Gastroesophageal sphincter (tissue), 4 donors: ENCODE data around the gene CSNK1G3. TPM values are rescaled to one million over a fixed set of nuclear protein-coding genes. Genes with fewer than 3 reads are reported as not detected.
"Not testable (repeated sequence)": the region's sequence is repeated elsewhere in the genome, so short reads cannot be mapped to it uniquely, and the experiment has no call there.

Experiments used
- ATAC-seq: fragments of 150-250 bp; one replicate; pipeline ENCODE4 v1.9.1; 2016; ENCODE audit warnings: mild to moderate bottlenecking, moderate library complexity
- H3K27ac ChIP-seq, 4 donors: fragments of 200-600 bp; sonication (generic) in 3 of 4; 1 replicate in 3 of 4; 2 replicates in 1 of 4; pipeline ENCODE4 v1.5.1; 2016 to 2019
- H3K27me3 ChIP-seq: fragments of 200-600 bp; sonication (generic); one replicate; pipeline ENCODE4 v1.5.1; 2019
- H3K36me3 ChIP-seq, 2 donors: fragments of 200-600 bp; sonication (generic); one replicate each; pipeline ENCODE4 v1.5.1; 2019; ENCODE audit warnings: control low read depth in 1 of 2
- H3K4me1 ChIP-seq, 3 donors: fragments of 200-600 bp; sonication (generic); 1 replicate in 2 of 3; 2 replicates in 1 of 3; pipeline ENCODE4 v1.5.1; 2016 to 2019; ENCODE audit warnings: control low read depth in 2 of 3
- H3K4me3 ChIP-seq, 2 donors: fragments of 200-600 bp; sonication (generic); one replicate each; pipeline ENCODE4 v1.5.1; 2019; ENCODE audit warnings: mild to moderate bottlenecking in 1 of 2, moderate library complexity in 1 of 2
- H3K9me3 ChIP-seq, 3 donors: fragments of 200-600 bp; sonication (generic); one replicate each; pipeline ENCODE4 v1.5.1; 2017 to 2019; ENCODE audit warnings: control low read depth in 2 of 3
- CTCF ChIP-seq, 4 experiments: fragments of 200-600 bp in 2 of 4; fragments of 450-650 bp in 2 of 4; sonication (generic) in 1 of 4; IDR thresholded peaks; one replicate each; pipeline ENCODE4 v1.5.1; 2017 to 2019; ENCODE audit warnings: antibody characterized with exemption in 4 of 4, mild to moderate bottlenecking in 2 of 4, moderate library complexity in 2 of 4
- EP300 ChIP-seq: sonication (generic); formaldehyde crosslinking; IDR thresholded peaks from one replicate; pipeline ENCODE4 v1.6.1; 2017; ENCODE audit warnings: antibody characterized with exemption, mild to moderate bottlenecking
- POLR2A ChIP-seq, 2 donors: fragments of 450-650 bp; IDR thresholded peaks; one replicate each; pipeline ENCODE4 v1.6.1; 2017; ENCODE audit warnings: antibody characterized with exemption in 2 of 2, mild to moderate bottlenecking in 2 of 2, moderate library complexity in 1 of 2
- POLR2AphosphoS5 ChIP-seq: sonication (generic); formaldehyde crosslinking; IDR thresholded peaks from one replicate; pipeline ENCODE4 v1.6.1; 2017; ENCODE audit warnings: antibody characterized with exemption
- WGBS, 2 donors: methylation state at CpG; one replicate each; pipeline ENCODE4 v1.1.5; 2018; ENCODE audit warnings: low coverage in 1 of 2; 5-methylcytosine and 5-hydroxymethylcytosine counted together
- total RNA-seq, 4 donors: library from RNA; depleted of rRNA; stranded (reverse); fragments of >200 nt; gene quantifications; one replicate each; pipeline ENCODE4 v1.1.0, GENCODE V29; 2016

Gene CSNK1G3
- total RNA-seq, 4 donors from 2014 or later = 42.8 to 65.0 (median 55.6) TPM

DNA sequence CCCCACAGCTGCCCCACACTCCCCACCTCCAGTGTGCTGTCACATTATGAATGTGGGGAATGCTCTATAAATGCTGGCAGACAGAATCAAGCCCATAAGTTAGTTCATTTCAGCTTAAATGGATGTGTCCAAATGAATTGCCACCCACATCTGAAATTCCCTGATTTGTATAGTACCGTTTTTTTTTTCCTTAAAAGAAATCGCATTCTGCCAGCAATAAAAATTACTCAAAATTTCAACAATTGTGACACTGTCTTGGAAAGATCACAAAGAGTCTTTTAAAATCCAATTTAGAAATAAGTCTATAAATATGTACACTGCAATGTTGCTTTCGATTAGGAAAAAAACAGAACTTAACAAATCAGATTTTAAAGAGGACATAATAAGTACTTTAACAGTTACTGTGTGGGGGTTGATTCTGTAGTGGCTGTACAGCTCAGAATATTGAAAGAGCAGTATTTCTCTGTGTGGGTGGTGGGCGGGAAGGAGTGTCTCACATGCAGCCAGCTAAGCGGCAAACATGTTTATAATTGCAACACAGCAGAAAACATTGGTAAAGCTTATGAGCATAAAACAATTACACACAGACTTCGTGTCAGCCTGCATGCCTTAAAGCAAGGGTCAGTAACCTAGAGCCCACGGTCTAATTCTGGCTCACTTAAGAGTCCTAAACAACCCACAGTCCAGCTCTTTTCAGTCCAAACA, 24.9 kb upstream of the CSNK1G3 start:
- WGBS, 2 donors = 32 to 38% methylated on average over 5 to 7 of the region's 7 CpGs
- no peak overlapping the region for H3K4me3 ChIP-seq
- no peaks in the 10 kb centered on the region for H3K36me3 ChIP-seq
- H3K27ac ChIP-seq = no peak overlapping the region
- TF ChIP-seq EP300 (no peak), POLR2AphosphoS5 (no peak), POLR2A (IDR thresholded peaks at IDR 0.05) (no peak), CTCF (IDR thresholded peaks at IDR 0.05) (no peak)
- H3K9me3 ChIP-seq = no peaks in the 10 kb centered on the region
- no peaks in the 10 kb centered on the region for H3K27me3 ChIP-seq
- ATAC-seq = no peak
- peaks cover 0 to 6% (median 0%) of the 10 kb centered on the region in 3 donors for H3K4me1 ChIP-seq

- WGBS, 2 donors = 86 to 90% methylated on average over 5 of the region's 5 CpGs
- no peak for ATAC-seq
- H3K9me3 ChIP-seq = no peaks in the 10 kb centered on the region
- no peak overlapping the region for H3K4me3 ChIP-seq
- peaks cover 0 to 6% (median 0%) of the 10 kb centered on the region in 3 donors for H3K4me1 ChIP-seq
- H3K27me3 ChIP-seq = no peaks in the 10 kb centered on the region
- H3K36me3 ChIP-seq = no peaks in the 10 kb centered on the region
- no peak for TF ChIP-seq EP300
- TF ChIP-seq CTCF (IDR thresholded peaks at IDR 0.05) = no peak
- no peak for TF ChIP-seq POLR2A (IDR thresholded peaks at IDR 0.05)
- no peak for TF ChIP-seq POLR2AphosphoS5
- H3K27ac ChIP-seq = no peak overlapping the region
These were observed 21.0 kb upstream of the CSNK1G3 start for GRCh38 chr5:123490974-123491373.

GRCh38 chr5:123495211-123495610, 16.8 kb upstream of the CSNK1G3 start:
- WGBS, 2 donors = 92 to 100% methylated on average over 1 to 2 of the region's 2 CpGs
- H3K4me1 ChIP-seq, ATAC-seq, H3K36me3 ChIP-seq, H3K27ac ChIP-seq, H3K27me3 ChIP-seq, H3K4me3 ChIP-seq, H3K9me3 ChIP-seq: not testable (repeated sequence)

GRCh38 chr5:123496892-123497291, 15.1 kb upstream of the CSNK1G3 start:
- no peak for ATAC-seq
- no peaks in the 10 kb centered on the region for H3K27me3 ChIP-seq
- WGBS, 2 donors = 51 to 92% methylated on average over 3 of the region's 3 CpGs
- H3K36me3 ChIP-seq = no peaks in the 10 kb centered on the region
- no peak overlapping the region for H3K4me3 ChIP-seq
- no peaks in the 10 kb centered on the region for H3K9me3 ChIP-seq
- TF ChIP-seq POLR2A (IDR thresholded peaks at IDR 0.05) = no peak
- TF ChIP-seq CTCF (IDR thresholded peaks at IDR 0.05) = no peak
- TF ChIP-seq EP300 = no peak
- no peak for TF ChIP-seq POLR2AphosphoS5
- H3K4me1 ChIP-seq = no peaks in the 10 kb centered on the region
- H3K27ac ChIP-seq = no peak overlapping the region

GRCh38 chr5:123500471-123500870, 11.5 kb upstream of the CSNK1G3 start:
- no peaks in the 10 kb centered on the region for H3K27me3 ChIP-seq
- no peak for TF ChIP-seq POLR2A (IDR thresholded peaks at IDR 0.05)
- H3K36me3 ChIP-seq = no peaks in the 10 kb centered on the region
- no peaks in the 10 kb centered on the region for H3K9me3 ChIP-seq
- ATAC-seq = no peak
- WGBS, 2 donors = 82 to 88% methylated on average over 4 of the region's 4 CpGs
- no peaks in the 10 kb centered on the region for H3K4me1 ChIP-seq
- H3K4me3 ChIP-seq = no peak overlapping the region
- no peak overlapping the region for H3K27ac ChIP-seq

DNA sequence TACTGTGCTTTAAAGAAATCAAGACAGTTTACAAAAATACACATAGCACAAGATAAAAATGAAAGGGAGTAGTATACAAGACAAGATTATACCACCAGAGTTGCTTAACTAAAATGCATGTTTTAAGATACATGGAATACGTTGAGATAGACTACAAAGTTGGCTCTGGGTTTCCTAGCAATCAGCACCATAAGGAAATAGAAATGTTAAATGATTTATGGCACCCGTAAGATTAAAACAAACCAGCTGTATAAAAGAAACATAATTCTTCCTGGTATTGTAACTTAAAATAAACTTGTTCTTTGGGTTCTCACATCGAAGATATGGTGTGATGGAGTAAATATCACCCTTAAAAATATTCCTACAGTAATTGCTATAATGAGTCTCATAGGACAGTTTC, 9.9 kb upstream of the CSNK1G3 start:
- TF ChIP-seq POLR2AphosphoS5 (no peak), POLR2A (IDR thresholded peaks at IDR 0.05) (no peak), EP300 (no peak), CTCF (IDR thresholded peaks at IDR 0.05) (no peak)
- no peaks in the 10 kb centered on the region for H3K36me3 ChIP-seq
- no peak for ATAC-seq
- no peaks in the 10 kb centered on the region for H3K9me3 ChIP-seq
- H3K27ac ChIP-seq = no peak overlapping the region
- H3K4me3 ChIP-seq = no peak overlapping the region
- WGBS, 2 donors = 17 to 26% methylated on average over 3 of the region's 3 CpGs
- H3K4me1 ChIP-seq = no peaks in the 10 kb centered on the region
- H3K27me3 ChIP-seq = no peaks in the 10 kb centered on the region
